Mesenchymal stem cell (in vitro differentiated cells and primary cell): ENCODE results near the gene PDXDC1.
A peak's percentile ranks its signal among the peaks of the same experiment; 100 is the strongest.
"Not testable (repeated sequence)": the region's sequence is repeated elsewhere in the genome, so short reads cannot be mapped to it uniquely, and the experiment has no call there.

ENCODE experiments used
- DNase-seq: peaks from one replicate; pipeline ENCODE4 v3.0.0-alpha.2; 2013
- H2AFZ ChIP-seq: one replicate; pipeline ENCODE4 v1.6.1; 2013; ENCODE audit warnings: low read depth, mild to moderate bottlenecking, control low read depth, inconsistent platforms, low read length, moderate library complexity
- H2AK5ac ChIP-seq: 2 replicates; pipeline ENCODE4 v1.6.1; 2013; ENCODE audit warnings: low read length, moderate library complexity, mild to moderate bottlenecking, inconsistent platforms; ENCODE audit not compliant: severe bottlenecking
- H2BK120ac ChIP-seq: one replicate; pipeline ENCODE4 v1.6.1; 2013; ENCODE audit warnings: low read depth, mild to moderate bottlenecking, inconsistent platforms, low read length, moderate library complexity
- H2BK12ac ChIP-seq, 2 experiments: one replicate each; pipeline ENCODE4 v1.6.1; 2013; ENCODE audit warnings: inconsistent platforms in 2 of 2, low read length in 2 of 2, mild to moderate bottlenecking in 2 of 2, moderate library complexity in 2 of 2, control low read depth in 1 of 2
- H2BK15ac ChIP-seq: one replicate; pipeline ENCODE4 v1.6.1; 2013; ENCODE audit warnings: mild to moderate bottlenecking, low read depth, inconsistent platforms; ENCODE audit not compliant: poor library complexity, severe bottlenecking
- H2BK5ac ChIP-seq: 2 replicates; pipeline ENCODE4 v1.6.1; 2013; ENCODE audit warnings: low read depth, mild to moderate bottlenecking, low read length, control low read depth, inconsistent platforms; ENCODE audit not compliant: poor library complexity, severe bottlenecking
- H3K14ac ChIP-seq, 2 experiments: one replicate each; pipeline ENCODE4 v1.6.1; 2013; ENCODE audit warnings: inconsistent platforms in 2 of 2, low read length in 2 of 2, control low read depth in 1 of 2, mild to moderate bottlenecking in 1 of 2, moderate library complexity in 1 of 2
- H3K18ac ChIP-seq, 2 experiments: one replicate each; pipeline ENCODE4 v1.6.1; 2013; ENCODE audit warnings: inconsistent platforms in 2 of 2, low read length in 2 of 2, control low read depth in 1 of 2, low read depth in 1 of 2, mild to moderate bottlenecking in 1 of 2
- H3K23ac ChIP-seq, 2 experiments: one replicate each; pipeline ENCODE4 v1.6.1; 2013; ENCODE audit warnings: inconsistent platforms in 2 of 2, low read length in 2 of 2, mild to moderate bottlenecking in 2 of 2, moderate library complexity in 2 of 2, control low read depth in 1 of 2
- H3K27ac ChIP-seq: 2 replicates; pipeline ENCODE4 v1.5.1; 2013; ENCODE audit warnings: mild to moderate bottlenecking, moderate library complexity, low read length, control low read depth, inconsistent platforms; ENCODE audit not compliant: poor library complexity, severe bottlenecking
- H3K27me3 ChIP-seq, 2 experiments: 2 replicates each; pipeline versions ENCODE4 v1.6.1 to v1.7.0; 2013; ENCODE audit warnings: low read length in 2 of 2, mild to moderate bottlenecking in 2 of 2, moderate library complexity in 2 of 2, control low read depth in 1 of 2, inconsistent platforms in 1 of 2; ENCODE audit not compliant: control insufficient read depth in 1 of 2, insufficient read depth in 1 of 2
- H3K36me3 ChIP-seq, 2 experiments: 2 replicates each; pipeline versions ENCODE4 v1.6.1 to v1.7.0; 2013; ENCODE audit warnings: low read length in 2 of 2, control low read depth in 1 of 2, inconsistent platforms in 1 of 2, low read depth in 1 of 2, mild to moderate bottlenecking in 1 of 2; ENCODE audit not compliant: insufficient read depth in 2 of 2, control insufficient read depth in 1 of 2
- H3K4ac ChIP-seq, 2 experiments: one replicate each; pipeline ENCODE4 v1.6.1; 2013; ENCODE audit warnings: inconsistent platforms in 2 of 2, low read length in 2 of 2, mild to moderate bottlenecking in 2 of 2, moderate library complexity in 2 of 2, control low read depth in 1 of 2, low read depth in 1 of 2
- H3K4me1 ChIP-seq: 2 replicates; pipeline ENCODE4 v1.6.1; 2013; ENCODE audit warnings: low read depth, low read length, control low read depth; ENCODE audit not compliant: control insufficient read depth, insufficient read depth
- H3K4me2 ChIP-seq: 2 replicates; pipeline ENCODE4 v1.6.1; 2013; ENCODE audit warnings: low read length, mild to moderate bottlenecking, inconsistent platforms; ENCODE audit not compliant: poor library complexity, severe bottlenecking
- H3K4me3 ChIP-seq, 2 experiments: 2 replicates each; pipeline versions ENCODE4 v1.5.1 to v1.7.0; 2013; ENCODE audit warnings: low read length in 2 of 2, mild to moderate bottlenecking in 2 of 2, control low read depth in 1 of 2, low read depth in 1 of 2; ENCODE audit not compliant: insufficient read depth in 1 of 2
- H3K79me1 ChIP-seq: replicated peaks from 2 replicates; pipeline ENCODE4 v1.6.1; 2013; ENCODE audit warnings: mild to moderate bottlenecking, control low read depth, low read length, inconsistent platforms; ENCODE audit not compliant: poor library complexity, severe bottlenecking
- H3K9ac ChIP-seq: 2 replicates; pipeline ENCODE4 v1.7.0; 2013; ENCODE audit warnings: mild to moderate bottlenecking, low read length, moderate library complexity
- H3K9me3 ChIP-seq: 2 replicates; pipeline ENCODE4 v1.7.0; 2013; ENCODE audit warnings: mild to moderate bottlenecking, low read length; ENCODE audit not compliant: control insufficient read depth
- H4K8ac ChIP-seq: one replicate; pipeline ENCODE4 v1.6.1; 2013; ENCODE audit warnings: inconsistent platforms, mild to moderate bottlenecking, low read length, moderate library complexity
- H4K91ac ChIP-seq: one replicate; pipeline ENCODE4 v1.6.1; 2013; ENCODE audit warnings: mild to moderate bottlenecking, low read length, inconsistent platforms
- WGBS: methylation state at CpG from one replicate; pipeline ENCODE4 v1.1.7; 2013; ENCODE audit warnings: mixed read lengths; 5-methylcytosine and 5-hydroxymethylcytosine counted together

The PDXDC1 gene

DNA sequence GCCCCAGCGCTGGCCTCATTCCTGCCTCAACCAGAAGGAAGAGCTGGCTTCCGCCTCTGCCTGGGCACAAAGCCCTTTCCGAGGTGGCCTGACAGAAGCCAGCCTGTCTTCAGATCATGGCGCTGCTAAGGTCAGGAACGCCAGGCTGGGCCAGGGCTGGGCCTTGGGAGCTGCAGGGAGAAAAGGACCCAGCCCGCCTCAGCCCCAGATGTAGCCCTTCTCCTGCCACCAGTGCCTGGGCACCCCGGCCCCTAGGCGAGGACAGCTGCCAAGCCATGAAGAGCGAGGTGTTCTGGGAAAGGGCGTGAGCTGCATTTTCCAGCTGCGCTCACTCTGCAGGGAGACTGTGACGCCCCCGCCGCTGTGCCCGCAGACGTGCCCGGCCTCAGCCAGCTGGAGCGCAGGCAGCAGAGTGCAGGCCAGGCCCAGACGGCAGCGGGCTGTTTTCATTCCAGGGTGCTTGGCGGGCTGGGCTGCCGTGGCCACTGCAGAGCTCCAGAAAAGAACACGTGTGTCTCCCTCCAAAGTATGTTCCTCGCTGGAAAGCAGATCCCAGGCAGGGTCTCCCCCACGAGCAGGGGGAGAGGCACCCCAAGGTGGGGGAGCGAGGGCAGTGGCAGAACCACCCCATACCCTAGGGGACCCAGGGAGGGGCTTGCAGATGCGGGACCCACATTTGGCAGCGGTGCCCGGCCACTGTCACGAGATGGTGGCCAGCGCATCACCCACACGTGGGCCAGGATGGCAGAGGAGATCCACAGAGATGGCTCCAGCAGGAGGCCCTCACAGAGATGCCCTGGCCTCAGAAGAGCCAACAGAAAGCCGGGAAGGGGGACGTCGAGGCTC, 170.8 kb downstream of the PDXDC1 start:
- Histone ChIP-seq H4K91ac (peak overlapping the region; percentile 61), H2BK12ac (peak overlapping the region in 1 of 2 experiments; percentile 98), H3K4ac (peak overlapping the region in 1 of 2 experiments; percentile 79), H3K4me1 (peaks cover 49% of the 10 kb centered on the region), H3K23ac (peak overlapping the region in 1 of 2 experiments; percentile 34), H3K18ac (peak overlapping the region in 1 of 2 experiments; percentile 71)
- not testable (repeated sequence) for H3K27me3 ChIP-seq, H3K9ac ChIP-seq, H2BK15ac ChIP-seq, H3K14ac ChIP-seq, H3K36me3 ChIP-seq, H3K9me3 ChIP-seq, H2BK5ac ChIP-seq, H4K8ac ChIP-seq, H3K79me1 ChIP-seq, DNase-seq, H2AK5ac ChIP-seq, H2AFZ ChIP-seq, H2BK120ac ChIP-seq, H3K4me2 ChIP-seq, H3K4me3 ChIP-seq, H3K27ac ChIP-seq
- WGBS = 94% methylated on average over 34 of the region's 35 CpGs

DNA sequence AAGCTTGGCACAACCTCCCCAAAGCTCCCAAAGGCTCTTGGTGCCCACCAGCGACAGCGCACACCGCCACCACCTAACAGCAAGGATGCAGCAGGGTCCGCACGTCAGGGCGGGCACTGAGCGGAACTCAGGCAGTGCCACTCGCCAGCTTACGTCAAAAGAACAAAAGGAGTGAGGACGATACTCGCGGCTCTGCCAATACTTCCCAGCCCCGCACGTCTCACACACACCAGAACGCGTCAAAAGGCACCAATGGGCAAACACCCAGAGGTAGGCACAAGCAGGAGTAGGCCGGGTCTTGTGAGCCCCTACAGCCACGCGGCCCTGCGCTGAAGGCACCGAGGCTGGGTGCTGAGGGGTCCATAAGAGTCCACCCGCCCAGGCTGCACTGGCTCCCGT, 171.4 kb downstream of the PDXDC1 start:
- peak overlapping the region in 1 of 2 experiments; percentile 35 for H3K14ac ChIP-seq

DNA sequence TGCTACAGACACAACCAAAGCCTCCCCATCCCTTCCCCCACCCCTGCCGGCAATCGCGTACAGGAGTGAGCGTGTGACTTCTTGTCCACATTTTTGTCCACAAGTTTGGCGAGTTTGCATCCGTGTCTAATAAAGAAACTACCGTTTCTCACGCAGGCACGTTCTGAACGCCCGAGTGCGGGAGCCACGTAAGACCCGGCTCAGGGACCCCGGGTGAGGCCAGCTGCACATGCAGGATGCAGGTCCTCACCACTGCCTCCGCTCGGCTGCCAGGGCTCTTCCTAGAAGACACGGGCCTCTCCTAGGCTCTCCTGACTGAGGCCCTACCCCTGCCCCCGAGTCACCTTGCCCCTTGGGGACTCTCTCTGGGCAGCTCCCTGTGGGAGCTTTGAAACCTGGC, 174.0 kb downstream of the PDXDC1 start:
- not testable (repeated sequence) for H3K9me3 ChIP-seq, H2BK120ac ChIP-seq, H2BK5ac ChIP-seq, H3K4ac ChIP-seq, H2BK15ac ChIP-seq, H3K79me1 ChIP-seq, H2AFZ ChIP-seq, H3K4me2 ChIP-seq, H2AK5ac ChIP-seq, H3K9ac ChIP-seq, H3K27ac ChIP-seq, DNase-seq, H3K36me3 ChIP-seq, H2BK12ac ChIP-seq, H3K23ac ChIP-seq, H3K27me3 ChIP-seq, H4K91ac ChIP-seq, H3K14ac ChIP-seq, H3K4me3 ChIP-seq
- Histone ChIP-seq H3K18ac (peak overlapping the region in 1 of 2 experiments; percentile 40), H4K8ac (peak overlapping the region; percentile 13), H3K4me1 (peaks cover 29% of the 10 kb centered on the region)
- 94% methylated on average over 19 of the region's 19 CpGs for WGBS

More for the DNA sequence above, 171.4 kb downstream of the PDXDC1 start:
- not testable (repeated sequence) for H2BK5ac ChIP-seq, H3K9ac ChIP-seq, H2BK15ac ChIP-seq, H2AFZ ChIP-seq, H3K36me3 ChIP-seq, H2BK120ac ChIP-seq, H3K27me3 ChIP-seq, H3K9me3 ChIP-seq, DNase-seq, H3K4me2 ChIP-seq, H3K79me1 ChIP-seq
- H3K4me1 ChIP-seq = peaks cover 44% of the 10 kb centered on the region
- peak overlapping the region in 1 of 2 experiments; percentile 16 for H3K4me3 ChIP-seq
- whole genome bisulfite sequencing = 97% methylated on average over 19 of the region's 23 CpGs
- peak overlapping the region; percentile 15 for H2AK5ac ChIP-seq
- H3K18ac ChIP-seq = peak overlapping the region; percentile 3 to 71
- peak overlapping the region; percentile 44 for H4K91ac ChIP-seq
- peak overlapping the region; percentile 4 for H4K8ac ChIP-seq
- H3K23ac ChIP-seq = peak overlapping the region in 1 of 2 experiments; percentile 34
- H2BK12ac ChIP-seq = peak overlapping the region in 1 of 2 experiments; percentile 98
- H3K27ac ChIP-seq = peak overlapping the region; percentile 5
- peak overlapping the region in 1 of 2 experiments; percentile 79 for H3K4ac ChIP-seq

GRCh38 chr16:15149260-15149659, 174.4 kb downstream of the PDXDC1 start:
- not testable (repeated sequence) for H2AK5ac ChIP-seq, H3K14ac ChIP-seq, H4K8ac ChIP-seq, DNase-seq, H3K36me3 ChIP-seq, H3K4me3 ChIP-seq, H3K4me2 ChIP-seq, H3K23ac ChIP-seq, H2BK5ac ChIP-seq, H4K91ac ChIP-seq, H3K9ac ChIP-seq, H3K18ac ChIP-seq, H2AFZ ChIP-seq, H3K27me3 ChIP-seq, H3K9me3 ChIP-seq, H3K79me1 ChIP-seq, H2BK15ac ChIP-seq, H2BK12ac ChIP-seq, H3K27ac ChIP-seq, H2BK120ac ChIP-seq
- WGBS = 95% methylated on average over 10 of the region's 12 CpGs
- Histone ChIP-seq H3K4ac (peak overlapping the region in 1 of 2 experiments; percentile 17), H3K4me1 (peaks cover 27% of the 10 kb centered on the region)
